ENCODE data around the gene SSRP1.

SSRP1 gene

DNA sequence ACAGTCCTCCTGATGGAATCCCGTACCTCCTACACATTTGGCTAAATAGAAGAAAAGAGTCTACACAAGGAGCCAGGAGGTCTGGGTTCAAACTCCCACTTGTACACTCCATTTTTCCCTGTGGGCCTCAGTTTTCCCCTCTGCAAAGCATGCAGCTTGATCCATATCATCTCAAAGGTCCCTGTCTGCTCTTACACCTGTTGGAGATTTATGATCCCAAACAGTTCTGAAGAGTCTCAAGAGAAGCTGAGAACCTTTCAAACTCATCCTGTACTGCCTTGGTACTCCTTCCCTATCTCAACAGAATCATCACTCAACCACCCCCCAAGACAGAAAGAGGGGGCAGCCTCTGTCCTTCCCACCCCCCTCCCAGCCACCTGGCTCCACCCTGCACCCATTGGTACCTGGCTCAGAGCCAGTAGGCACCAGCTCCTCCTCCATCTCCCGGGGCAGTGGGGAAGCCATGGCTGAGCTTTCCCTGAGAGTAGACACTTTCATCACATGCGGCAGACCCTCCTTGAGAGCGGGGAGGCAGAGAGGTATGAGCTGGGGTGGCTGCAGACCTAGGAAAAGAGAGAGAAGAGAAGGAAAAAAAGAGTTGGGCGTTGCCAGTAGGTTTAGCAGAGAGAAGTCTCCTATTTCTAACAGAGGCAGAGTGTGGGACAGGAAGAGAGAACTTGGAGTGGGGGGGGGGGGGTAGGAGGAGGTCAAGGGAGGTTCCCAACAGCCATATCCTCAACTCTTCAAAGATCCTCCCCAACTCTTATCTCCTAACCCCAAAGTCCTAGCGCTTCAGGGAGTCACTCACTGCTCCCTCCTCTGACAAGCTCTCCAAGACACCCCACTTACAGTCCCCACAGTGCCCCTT is 14.1 kb downstream of the SSRP1 start:
- no peaks in the 10 kb centered on the region for H3K27me3 Mint-ChIP-seq
- no peaks in the 10 kb centered on the region for H3K9me3 Mint-ChIP-seq
- DNase-seq, result no peak
- no peak overlapping the region for H3K4me3 Mint-ChIP-seq
- no peak overlapping the region for H3K27ac Mint-ChIP-seq
- ATAC-seq, result no peak
- H3K36me3 Mint-ChIP-seq (ENCODE audit: low read depth), result peaks cover 26% of the 10 kb centered on the region
- peaks cover 36% of the 10 kb centered on the region for H3K4me1 Mint-ChIP-seq

DNA sequence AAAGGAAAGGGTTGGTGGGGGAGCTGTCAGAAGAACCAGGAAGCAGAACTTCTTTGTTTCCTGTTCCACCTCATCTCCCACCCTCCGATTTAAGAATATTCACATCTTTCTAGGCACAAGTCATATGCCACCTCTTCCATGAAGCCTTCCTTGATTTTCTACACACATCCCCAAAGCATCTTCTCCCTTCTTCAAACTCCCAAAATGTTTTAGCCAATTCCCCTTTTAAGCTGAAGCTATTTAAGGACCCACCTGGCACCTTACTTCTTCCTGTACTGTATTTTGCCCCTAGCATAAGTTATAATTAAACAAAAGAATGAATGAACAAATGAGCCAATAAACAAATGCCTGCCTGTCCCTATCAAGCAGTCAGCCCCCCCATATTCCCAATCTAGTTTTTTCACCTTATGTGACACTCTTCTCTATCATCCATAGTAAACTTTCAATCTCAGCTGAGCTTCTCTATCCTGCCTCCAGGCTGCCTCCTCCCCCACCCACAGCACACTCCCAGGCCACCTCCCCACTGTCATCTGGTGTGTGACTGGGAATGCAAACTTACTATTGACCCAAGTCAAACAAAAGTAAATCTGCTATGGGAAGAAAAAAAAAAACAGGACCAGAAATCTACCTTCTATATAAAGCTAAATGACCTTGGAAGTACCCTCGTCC is 14.8 kb downstream of the SSRP1 start:
- Mint-ChIP-seq H3K27me3 (no peaks in the 10 kb centered on the region), H3K36me3 (ENCODE audit: low read depth) (peaks cover 18% of the 10 kb centered on the region), H3K27ac (no peak overlapping the region), H3K4me3 (no peak overlapping the region), H3K9me3 (no peaks in the 10 kb centered on the region), H3K4me1 (peaks cover 29% of the 10 kb centered on the region)
- DNase-seq (no peak), ATAC-seq (no peak)

DNA sequence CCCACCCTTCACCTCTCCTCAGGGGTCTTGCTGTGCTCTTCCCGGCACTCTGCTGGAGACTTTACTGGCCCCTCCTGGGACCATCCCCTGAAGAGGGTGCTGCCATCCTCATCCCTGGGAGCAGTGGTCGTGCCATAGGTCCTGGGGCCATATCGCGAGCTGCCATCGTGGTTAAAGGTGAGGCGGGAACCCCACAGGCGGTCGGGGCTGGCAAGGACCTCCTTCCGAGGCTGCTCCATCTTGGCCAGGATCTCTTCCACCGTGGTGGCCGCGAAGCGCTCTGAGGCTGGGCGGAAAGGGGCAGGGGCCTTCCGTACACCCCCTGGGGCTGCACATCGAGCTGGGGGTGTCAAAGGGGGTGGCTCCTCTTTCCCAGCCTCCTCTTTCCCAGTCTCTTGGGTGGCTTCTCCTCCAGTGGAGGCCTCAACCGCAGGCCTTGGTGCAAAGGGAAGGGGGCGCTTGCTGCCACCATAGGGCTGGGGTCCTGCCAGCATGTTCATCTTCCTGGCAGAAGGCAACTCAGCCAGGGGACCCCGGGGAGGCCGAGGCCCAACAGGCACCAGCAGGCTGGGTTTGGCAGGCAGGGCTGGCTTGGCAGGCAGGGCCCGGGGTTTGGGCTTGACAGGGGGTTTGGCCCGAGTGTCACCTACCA is 15.5 kb downstream of the SSRP1 start:
- DNase-seq (no peak), ATAC-seq (no peak)
- H3K27me3 Mint-ChIP-seq, result no peaks in the 10 kb centered on the region
- peaks cover 23% of the 10 kb centered on the region for H3K4me1 Mint-ChIP-seq
- H3K4me3 Mint-ChIP-seq, result no peak overlapping the region
- H3K36me3 Mint-ChIP-seq (ENCODE audit: low read depth), result peaks cover 11% of the 10 kb centered on the region
- H3K27ac Mint-ChIP-seq, result no peak overlapping the region
- H3K9me3 Mint-ChIP-seq, result no peaks in the 10 kb centered on the region

DNA sequence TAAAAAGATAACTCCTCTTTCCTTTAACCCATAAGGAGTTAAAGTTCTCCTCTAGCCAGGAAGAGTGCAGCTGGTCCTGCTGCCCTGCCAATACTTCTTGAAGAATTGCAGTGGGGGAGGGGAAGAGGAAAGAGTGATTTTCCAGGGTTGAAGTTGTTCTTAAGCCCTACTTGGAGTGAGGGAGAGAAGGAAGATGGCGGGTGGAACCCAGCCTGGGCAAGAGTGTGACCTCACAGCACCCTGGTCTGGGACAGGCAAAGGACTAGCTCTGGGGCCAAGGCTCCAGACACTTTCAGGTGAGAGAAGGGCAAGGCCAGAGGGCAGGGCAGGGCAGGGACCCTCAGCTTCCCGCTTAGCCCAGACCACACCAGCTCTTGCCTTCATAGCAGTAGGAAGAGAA is 17.5 kb downstream of the SSRP1 start:
- no peaks in the 10 kb centered on the region for H3K27me3 Mint-ChIP-seq
- DNase-seq, result no peak
- H3K36me3 Mint-ChIP-seq (ENCODE audit: low read depth), result peaks cover 11% of the 10 kb centered on the region
- no peak overlapping the region for H3K4me3 Mint-ChIP-seq
- ATAC-seq, result no peak
- H3K9me3 Mint-ChIP-seq, result no peaks in the 10 kb centered on the region
- no peak overlapping the region for H3K27ac Mint-ChIP-seq
- peaks cover 14% of the 10 kb centered on the region for H3K4me1 Mint-ChIP-seq

DNA sequence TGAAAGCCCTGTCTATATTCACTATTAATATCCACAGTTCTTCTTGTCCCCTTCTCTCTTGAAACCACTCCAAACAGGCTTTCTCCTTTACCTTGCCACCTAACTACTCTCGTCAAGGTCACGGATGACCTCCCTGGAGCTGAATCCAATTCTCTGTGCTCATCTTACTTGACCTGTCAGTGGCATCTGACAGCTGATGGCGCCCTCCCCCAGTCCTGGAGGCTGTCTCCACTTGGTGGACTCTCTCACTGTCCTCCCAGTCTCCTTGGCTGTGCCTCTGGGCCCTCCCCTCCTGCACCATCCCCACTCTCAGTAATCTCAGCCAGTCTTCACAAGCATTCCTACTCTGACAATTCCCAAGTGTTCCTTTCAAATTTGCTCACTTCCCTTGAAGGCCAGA is 19.7 kb downstream of the SSRP1 start:
- peaks cover 8% of the 10 kb centered on the region for H3K4me1 Mint-ChIP-seq
- no peaks in the 10 kb centered on the region for H3K27me3 Mint-ChIP-seq
- no peak for ATAC-seq
- H3K4me3 Mint-ChIP-seq, result no peak overlapping the region
- no peak overlapping the region for H3K27ac Mint-ChIP-seq
- H3K9me3 Mint-ChIP-seq, result no peaks in the 10 kb centered on the region
- DNase-seq, result no peak
- H3K36me3 Mint-ChIP-seq (ENCODE audit: low read depth), result peaks cover 10% of the 10 kb centered on the region

DNA sequence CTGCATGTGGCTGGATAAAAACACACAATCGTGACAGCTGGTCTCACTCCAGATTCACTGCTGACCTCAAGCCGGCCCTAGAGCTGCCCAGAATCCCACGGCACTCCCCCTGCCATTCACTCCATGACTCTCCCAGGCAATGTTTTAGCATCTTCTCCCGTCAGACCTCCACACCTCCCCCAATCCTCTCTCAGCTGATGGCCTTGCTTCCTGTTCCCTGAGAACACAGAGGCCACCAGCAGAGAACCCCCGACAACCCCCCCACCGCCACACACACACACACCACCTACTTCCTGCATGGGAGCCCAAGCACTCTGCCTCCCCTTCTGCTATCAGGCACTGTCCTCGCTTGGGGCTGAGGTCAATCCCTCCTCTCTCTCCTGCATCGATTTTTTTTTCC is 20.2 kb downstream of the SSRP1 start:
- Mint-ChIP-seq H3K9me3 (no peaks in the 10 kb centered on the region), H3K27ac (no peak overlapping the region), H3K36me3 (ENCODE audit: low read depth) (peaks cover 6% of the 10 kb centered on the region), H3K27me3 (no peaks in the 10 kb centered on the region), H3K4me1 (peaks cover 14% of the 10 kb centered on the region), H3K4me3 (no peak overlapping the region)
- ATAC-seq, result no peak
- DNase-seq, result no peak

DNA sequence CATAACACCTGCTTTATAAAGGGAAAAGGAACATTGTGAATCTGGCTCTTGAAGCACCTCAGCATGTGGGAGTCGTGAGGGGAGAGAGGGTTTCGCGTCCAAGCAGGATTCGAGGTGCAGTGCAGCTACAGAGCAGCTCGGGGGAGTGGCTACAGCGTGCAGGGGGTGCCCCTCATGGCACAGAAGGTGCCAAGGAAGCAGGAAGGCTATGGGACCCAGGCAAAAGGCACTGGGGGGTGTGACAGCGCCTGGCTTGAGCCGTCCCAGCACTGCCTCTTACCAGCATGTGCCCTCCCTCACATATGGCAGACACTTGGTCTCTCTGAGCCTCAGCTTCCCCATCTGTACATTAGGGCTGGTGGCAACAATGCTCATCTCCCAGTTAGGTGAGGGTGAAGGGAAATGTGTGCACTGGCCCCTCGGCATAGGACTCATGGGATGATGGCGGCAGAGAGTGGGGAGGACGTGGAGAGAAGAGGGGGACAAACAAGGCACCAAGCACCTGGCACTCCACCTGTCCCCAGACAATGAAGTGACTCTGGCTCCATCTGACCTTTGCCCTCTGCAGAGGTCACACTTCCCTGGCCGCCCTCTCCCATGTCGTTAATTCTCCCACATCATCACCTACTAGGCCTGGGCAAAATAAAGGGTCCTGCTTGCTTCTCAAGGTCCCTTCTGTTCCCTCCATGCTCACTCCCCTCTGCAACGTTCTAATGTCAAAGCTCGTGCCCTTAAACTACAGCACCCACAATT is 21.3 kb downstream of the SSRP1 start:
- H3K9me3 Mint-ChIP-seq, result no peaks in the 10 kb centered on the region
- H3K36me3 Mint-ChIP-seq (ENCODE audit: low read depth), result peaks cover 12% of the 10 kb centered on the region
- no peak for DNase-seq
- H3K27ac Mint-ChIP-seq, result no peak overlapping the region
- H3K27me3 Mint-ChIP-seq, result no peaks in the 10 kb centered on the region
- H3K4me3 Mint-ChIP-seq, result no peak overlapping the region
- H3K4me1 Mint-ChIP-seq, result peaks cover 14% of the 10 kb centered on the region
- no peak for ATAC-seq

DNA sequence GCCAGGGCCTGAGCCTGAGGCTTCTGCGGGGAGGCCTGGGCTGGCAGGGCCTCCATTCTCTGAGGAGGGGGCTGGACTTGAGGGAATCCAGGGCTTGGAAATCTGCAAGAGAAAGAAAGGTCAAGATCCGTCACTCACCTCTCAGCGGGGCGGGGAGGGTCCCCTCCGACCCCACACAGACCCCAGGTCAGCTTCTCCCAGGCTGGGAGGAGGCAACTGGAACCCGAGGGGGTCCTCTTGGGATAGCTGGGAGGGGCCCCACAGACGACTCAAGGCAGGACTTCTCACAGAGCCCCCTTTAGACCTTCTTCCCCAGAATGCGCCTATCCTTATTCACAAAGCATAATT is 21.9 kb downstream of the SSRP1 start:
- no peak overlapping the region for H3K27ac Mint-ChIP-seq
- no peak overlapping the region for H3K4me3 Mint-ChIP-seq
- H3K36me3 Mint-ChIP-seq (ENCODE audit: low read depth), result peaks cover 9% of the 10 kb centered on the region
- no peaks in the 10 kb centered on the region for H3K27me3 Mint-ChIP-seq
- ATAC-seq (no peak), DNase-seq (no peak)
- H3K9me3 Mint-ChIP-seq, result no peaks in the 10 kb centered on the region
- peaks cover 14% of the 10 kb centered on the region for H3K4me1 Mint-ChIP-seq

DNA sequence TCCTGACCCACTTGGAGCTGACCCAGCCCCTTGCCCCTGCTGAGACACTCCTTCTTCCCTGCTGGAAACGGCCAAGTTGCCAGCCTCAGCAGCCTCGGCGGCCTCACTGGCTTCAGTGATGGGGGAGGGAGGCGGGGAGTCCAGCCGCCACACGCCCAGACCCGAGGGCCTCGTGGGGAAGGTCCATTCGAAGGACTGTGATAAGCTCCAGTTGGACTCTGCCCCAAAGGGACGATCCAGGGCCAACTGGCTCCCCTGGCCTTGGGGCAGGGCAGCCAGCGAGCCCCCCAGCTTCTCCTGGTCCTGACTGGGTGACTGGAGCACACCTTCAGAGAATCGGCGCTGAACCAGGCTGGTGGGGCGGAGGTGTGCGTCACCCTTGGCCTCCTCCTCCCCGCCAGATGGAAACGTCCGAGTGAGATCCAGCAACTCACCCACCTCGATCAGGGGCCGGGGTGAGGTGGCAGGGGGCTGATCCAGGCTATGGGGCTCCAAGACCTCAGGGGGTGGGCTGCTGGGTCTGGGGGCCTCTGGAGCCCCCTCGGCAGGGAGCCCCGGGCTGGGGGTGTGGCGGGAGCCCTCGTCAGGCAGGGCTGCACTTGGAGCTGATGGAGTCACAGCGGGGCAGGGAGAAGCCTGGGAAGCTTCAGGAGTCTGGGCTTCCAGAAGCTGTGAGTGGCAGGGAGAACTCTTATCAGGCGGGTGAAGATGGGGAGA is 22.5 kb downstream of the SSRP1 start:
- no peak overlapping the region for H3K4me3 Mint-ChIP-seq
- H3K27me3 Mint-ChIP-seq, result no peaks in the 10 kb centered on the region
- peaks cover 9% of the 10 kb centered on the region for H3K36me3 Mint-ChIP-seq (ENCODE audit: low read depth)
- no peaks in the 10 kb centered on the region for H3K9me3 Mint-ChIP-seq
- H3K4me1 Mint-ChIP-seq, result peaks cover 14% of the 10 kb centered on the region
- ATAC-seq (no peak), DNase-seq (no peak)
- no peak overlapping the region for H3K27ac Mint-ChIP-seq

DNA sequence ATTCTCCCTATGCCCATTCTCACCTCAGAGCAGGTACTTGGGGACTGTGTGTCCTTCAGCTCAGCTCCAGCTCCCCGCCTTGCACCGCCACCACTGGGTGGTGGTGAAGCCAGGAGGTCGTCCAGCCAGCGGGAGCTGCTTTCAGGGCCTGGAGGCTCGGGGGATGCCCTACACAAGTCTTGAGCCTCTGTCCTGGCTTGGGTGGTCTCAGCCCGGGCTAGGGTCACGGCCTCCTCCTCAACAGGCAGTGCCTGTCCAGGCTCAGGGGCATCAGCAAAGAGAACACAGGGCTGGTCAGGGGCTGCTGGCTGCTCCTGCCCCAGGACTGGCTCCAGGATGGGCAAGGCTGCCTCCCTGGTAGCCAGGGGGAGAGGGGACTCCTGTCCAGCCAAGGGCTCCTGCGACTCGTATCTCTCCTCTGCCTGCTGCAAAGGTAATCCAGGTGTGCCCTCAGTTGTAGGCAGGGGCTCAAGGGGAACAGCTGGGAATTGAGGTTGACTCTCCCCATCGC is 23.1 kb downstream of the SSRP1 start:
- no peak for DNase-seq
- H3K27ac Mint-ChIP-seq, result no peak overlapping the region
- H3K4me1 Mint-ChIP-seq, result peaks cover 14% of the 10 kb centered on the region

DNA sequence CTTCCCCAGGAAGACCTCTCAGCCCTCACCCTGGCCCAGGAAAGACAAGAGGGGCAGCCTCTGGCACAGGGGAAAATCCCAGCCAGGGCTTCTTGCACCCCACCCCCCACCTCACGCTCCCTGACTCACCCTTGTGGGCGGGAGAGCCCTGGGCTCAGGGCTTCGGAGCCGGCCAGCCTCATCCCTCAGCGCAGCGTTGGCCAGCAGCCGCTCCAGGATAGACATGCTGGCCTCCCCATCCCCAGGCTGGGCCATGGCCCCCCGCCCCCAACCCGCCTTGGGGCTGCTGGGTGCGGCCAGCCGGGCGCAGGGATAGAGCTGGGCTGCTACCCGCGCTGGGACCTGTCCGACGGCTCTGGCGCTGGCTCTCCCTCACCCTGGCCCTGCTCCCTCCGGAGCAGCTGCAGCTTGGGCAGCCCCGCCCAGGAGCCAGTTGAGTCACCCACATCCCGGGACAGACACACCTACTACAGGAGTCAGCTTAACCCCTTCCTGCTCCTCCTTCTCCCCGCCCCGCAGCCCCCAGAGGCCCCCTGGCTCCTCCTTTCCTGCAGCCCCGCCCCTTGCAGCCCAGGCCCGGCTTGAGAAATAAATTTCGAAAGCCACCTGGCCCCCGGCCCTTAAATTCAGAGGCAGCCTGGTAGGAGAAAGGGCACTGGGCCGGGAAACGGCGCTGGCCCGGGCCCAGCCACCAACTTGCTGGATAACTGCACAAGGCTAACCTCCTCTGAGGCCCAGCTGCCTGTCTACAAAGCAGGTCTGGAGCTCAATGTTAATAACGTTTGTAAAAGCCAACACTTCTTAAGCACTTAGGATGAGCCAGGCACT is 24.4 kb downstream of the SSRP1 start:
- Mint-ChIP-seq H3K4me1 (peaks cover 14% of the 10 kb centered on the region), H3K4me3 (no peak overlapping the region), H3K27me3 (no peaks in the 10 kb centered on the region), H3K27ac (no peak overlapping the region), H3K36me3 (ENCODE audit: low read depth) (peaks cover 7% of the 10 kb centered on the region), H3K9me3 (no peaks in the 10 kb centered on the region)
- peak; percentile 98 for ATAC-seq
- peak; percentile 83 for DNase-seq

More for the DNA sequence above, 23.1 kb downstream of the SSRP1 start:
- H3K4me3 Mint-ChIP-seq, result no peak overlapping the region
- H3K36me3 Mint-ChIP-seq (ENCODE audit: low read depth), result peaks cover 7% of the 10 kb centered on the region
- no peaks in the 10 kb centered on the region for H3K9me3 Mint-ChIP-seq
- no peak for ATAC-seq
- H3K27me3 Mint-ChIP-seq, result no peaks in the 10 kb centered on the region

DNA sequence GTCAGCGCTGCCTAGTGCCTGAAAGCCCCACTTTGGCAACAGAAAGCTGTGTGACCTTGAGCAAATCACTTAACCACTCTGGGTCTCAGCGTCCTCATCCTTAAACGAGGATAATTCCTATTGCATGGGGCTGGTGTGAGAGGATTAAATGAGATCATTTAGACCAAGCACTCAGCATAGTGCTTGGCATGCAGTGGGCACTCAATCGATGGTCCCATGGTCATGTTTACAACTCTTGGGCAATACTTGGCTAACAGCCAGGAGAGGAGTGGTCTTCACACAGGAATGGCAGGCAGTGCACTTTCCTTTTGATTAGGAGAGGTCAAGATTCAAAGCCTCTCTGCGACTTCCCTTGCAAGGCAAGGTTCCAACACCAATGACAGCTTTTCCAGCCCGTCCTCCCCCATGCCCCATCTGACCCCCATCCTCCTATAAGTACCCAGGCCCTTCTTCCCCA is 25.0 kb downstream of the SSRP1 start:
- H3K27ac Mint-ChIP-seq, result no peak overlapping the region
- H3K27me3 Mint-ChIP-seq, result no peaks in the 10 kb centered on the region
- ATAC-seq (no peak), DNase-seq (no peak)
- H3K9me3 Mint-ChIP-seq, result no peaks in the 10 kb centered on the region
- peaks cover 14% of the 10 kb centered on the region for H3K4me1 Mint-ChIP-seq
- peaks cover 7% of the 10 kb centered on the region for H3K36me3 Mint-ChIP-seq (ENCODE audit: low read depth)
- H3K4me3 Mint-ChIP-seq, result no peak overlapping the region

DNA sequence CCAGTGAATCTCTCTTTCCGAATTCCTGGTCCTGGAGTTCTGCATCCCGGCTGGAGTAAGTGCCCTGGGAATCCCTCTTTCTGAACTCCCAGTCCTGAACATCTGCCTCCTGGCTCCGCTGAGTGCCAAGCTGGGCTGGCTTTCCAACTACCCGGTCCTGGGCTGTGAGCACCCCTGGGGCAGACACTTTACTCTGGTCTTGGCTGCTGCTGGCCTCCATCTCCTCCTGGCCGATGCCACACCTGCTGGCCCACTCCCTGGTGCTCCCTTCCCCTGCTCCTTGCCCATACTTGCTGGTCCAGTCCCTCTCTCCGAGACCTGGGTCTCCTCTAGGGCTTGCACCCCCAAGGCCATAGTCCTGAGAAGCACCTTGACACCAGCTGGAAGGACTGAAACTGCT is 25.6 kb downstream of the SSRP1 start:
- H3K27ac Mint-ChIP-seq, result no peak overlapping the region
- H3K27me3 Mint-ChIP-seq, result no peaks in the 10 kb centered on the region
- H3K36me3 Mint-ChIP-seq (ENCODE audit: low read depth), result peaks cover 7% of the 10 kb centered on the region
- H3K4me3 Mint-ChIP-seq, result no peak overlapping the region
- peaks cover 14% of the 10 kb centered on the region for H3K4me1 Mint-ChIP-seq
- DNase-seq, result no peak
- no peaks in the 10 kb centered on the region for H3K9me3 Mint-ChIP-seq
- no peak for ATAC-seq
